Suppressor macrophage treated with lipopolysaccharide for 4 hours (primary cell): ENCODE results near the gene SLC9A7.
A peak's percentile ranks its signal among the peaks of the same experiment; 100 is the strongest.
"Not testable (repeated sequence)": the region's sequence is repeated elsewhere in the genome, so short reads cannot be mapped to it uniquely, and the experiment has no call there.

ENCODE experiments used
- DNase-seq: peaks from one replicate; pipeline ENCODE4 v3.0.0-alpha.2; 2020

Gene SLC9A7

GRCh38 chrX:46754036-46754435 lies 4.9 kb downstream of the SLC9A7 start:
- DNase-seq: no peak

- DNase-seq: peak; percentile 61
Measured at GRCh38 chrX:46750889-46751288, 8.0 kb downstream of the SLC9A7 start.

- DNase-seq: no peak
Measured at GRCh38 chrX:46744009-46744408, 14.9 kb downstream of the SLC9A7 start.

- DNase-seq: no peak
Measured at GRCh38 chrX:46743046-46743445, 15.9 kb downstream of the SLC9A7 start.

GRCh38 chrX:46739736-46740135 lies 19.2 kb downstream of the SLC9A7 start:
- no peak for DNase-seq

GRCh38 chrX:46737462-46737861 lies 21.5 kb downstream of the SLC9A7 start:
- no peak for DNase-seq

- DNase-seq: no peak
Measured at GRCh38 chrX:46737041-46737440, 21.9 kb downstream of the SLC9A7 start.

- DNase-seq: no peak
Measured at GRCh38 chrX:46735622-46736021, 23.3 kb downstream of the SLC9A7 start.

GRCh38 chrX:46733226-46733625 lies 25.7 kb downstream of the SLC9A7 start:
- DNase-seq: no peak

GRCh38 chrX:46730765-46731164 lies 28.2 kb downstream of the SLC9A7 start:
- no peak for DNase-seq

- peak; percentile 49 for DNase-seq
Measured at GRCh38 chrX:46727441-46727840, 31.5 kb downstream of the SLC9A7 start.

GRCh38 chrX:46723569-46723927 lies 35.4 kb downstream of the SLC9A7 start:
- DNase-seq: not testable (repeated sequence)

GRCh38 chrX:46722742-46723568 lies 36.0 kb downstream of the SLC9A7 start:
- no peak for DNase-seq

GRCh38 chrX:46716796-46717195 lies 42.1 kb downstream of the SLC9A7 start:
- DNase-seq: peak; percentile 51

- DNase-seq: no peak
Measured at GRCh38 chrX:46715997-46716396, 42.9 kb downstream of the SLC9A7 start.

- peak; percentile 64 for DNase-seq
Measured at GRCh38 chrX:46715530-46715929, 43.4 kb downstream of the SLC9A7 start.

- peak; percentile 37 for DNase-seq
Measured at GRCh38 chrX:46713672-46714490, 45.0 kb downstream of the SLC9A7 start.

GRCh38 chrX:46712764-46713163 lies 46.2 kb downstream of the SLC9A7 start:
- no peak for DNase-seq

- DNase-seq: no peak
Measured at GRCh38 chrX:46710927-46711623, 47.8 kb downstream of the SLC9A7 start.

GRCh38 chrX:46710425-46710824 lies 48.5 kb downstream of the SLC9A7 start:
- no peak for DNase-seq

- DNase-seq: no peak
Measured at GRCh38 chrX:46707274-46707965, 51.5 kb downstream of the SLC9A7 start.

GRCh38 chrX:46704767-46705386 lies 54.0 kb downstream of the SLC9A7 start:
- DNase-seq: peak; percentile 28
